Activated naive CD4-positive, alpha-beta T cell treated with Interleukin-2 at 50 U/mL for 16 hours (primary cell): ENCODE measurements around the gene TANC1.

Experiments
- DNase-seq: peaks from one replicate; pipeline ENCODE4 v3.0.0-alpha.2; 2020

Gene TANC1

DNA sequence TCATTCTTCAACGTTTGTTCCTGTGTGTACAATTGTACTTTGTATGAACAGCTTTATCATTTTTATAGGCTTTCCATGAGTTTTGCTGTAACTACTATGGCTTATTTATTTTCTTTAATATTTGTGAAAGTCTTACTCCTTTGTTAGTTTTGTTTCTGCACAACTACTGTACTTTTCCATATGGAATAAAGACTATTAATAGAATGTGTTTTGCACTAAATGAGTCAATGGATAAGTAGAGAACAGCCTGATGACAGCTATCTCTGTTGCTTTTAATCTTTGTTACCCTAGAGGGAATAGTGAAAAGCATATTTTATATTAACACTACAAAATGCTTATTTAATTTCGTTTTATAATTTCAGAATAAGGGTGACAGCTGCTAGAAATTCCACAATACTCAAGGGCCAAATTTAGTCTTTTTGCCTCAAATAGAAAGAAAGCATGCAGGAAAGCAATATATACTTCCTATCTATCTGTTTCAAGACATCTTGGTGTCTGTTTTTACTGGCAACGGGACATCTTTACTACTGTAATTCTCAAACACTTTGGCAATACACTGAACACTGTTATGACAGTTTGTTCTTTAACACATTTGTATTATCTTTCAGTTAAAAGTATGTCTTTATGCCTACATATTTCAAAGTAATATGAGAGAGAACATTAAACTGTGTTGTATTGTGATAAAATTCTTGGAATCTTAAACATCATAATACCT lies 264.2 kb downstream of the TANC1 start:
- DNase-seq = no peak

DNA sequence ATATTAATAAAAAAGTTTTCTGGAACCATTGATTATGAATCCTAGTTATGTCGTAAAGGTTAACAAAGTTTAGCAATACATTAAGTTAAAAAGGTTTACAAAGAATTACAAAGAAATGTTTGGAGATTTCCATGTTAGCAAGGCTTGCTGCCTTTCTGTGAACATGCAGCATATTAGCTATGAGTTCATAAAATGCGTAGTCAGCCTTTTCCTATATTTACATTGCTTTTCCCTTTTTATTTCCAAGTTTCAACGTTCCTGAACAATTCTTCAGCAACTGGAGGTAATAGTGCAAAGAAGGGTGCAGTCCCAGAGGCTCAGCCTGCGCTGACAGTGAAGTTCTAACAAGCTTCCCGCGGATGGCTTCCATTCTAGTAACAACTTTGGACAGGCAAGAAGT lies 266.4 kb downstream of the TANC1 start:
- no peak for DNase-seq

DNA sequence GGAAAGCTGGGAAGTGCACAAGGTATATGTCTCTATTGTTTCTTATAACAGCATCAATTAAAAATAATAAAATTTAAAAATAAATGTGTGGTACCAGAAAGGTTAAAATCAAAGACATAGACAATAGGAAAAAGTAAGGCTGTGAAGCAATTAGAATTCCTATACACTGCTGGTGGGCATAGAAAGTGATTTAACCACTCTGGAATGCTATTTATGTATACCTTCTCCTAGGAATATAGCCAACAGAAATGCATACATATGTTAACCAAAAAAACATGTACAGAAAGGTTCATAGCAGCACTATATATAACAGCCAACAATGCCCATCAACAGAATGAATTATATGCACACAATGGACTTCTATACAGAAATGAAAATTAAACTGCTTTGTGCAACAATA lies 275.1 kb downstream of the TANC1 start:
- DNase-seq = no peak

DNA sequence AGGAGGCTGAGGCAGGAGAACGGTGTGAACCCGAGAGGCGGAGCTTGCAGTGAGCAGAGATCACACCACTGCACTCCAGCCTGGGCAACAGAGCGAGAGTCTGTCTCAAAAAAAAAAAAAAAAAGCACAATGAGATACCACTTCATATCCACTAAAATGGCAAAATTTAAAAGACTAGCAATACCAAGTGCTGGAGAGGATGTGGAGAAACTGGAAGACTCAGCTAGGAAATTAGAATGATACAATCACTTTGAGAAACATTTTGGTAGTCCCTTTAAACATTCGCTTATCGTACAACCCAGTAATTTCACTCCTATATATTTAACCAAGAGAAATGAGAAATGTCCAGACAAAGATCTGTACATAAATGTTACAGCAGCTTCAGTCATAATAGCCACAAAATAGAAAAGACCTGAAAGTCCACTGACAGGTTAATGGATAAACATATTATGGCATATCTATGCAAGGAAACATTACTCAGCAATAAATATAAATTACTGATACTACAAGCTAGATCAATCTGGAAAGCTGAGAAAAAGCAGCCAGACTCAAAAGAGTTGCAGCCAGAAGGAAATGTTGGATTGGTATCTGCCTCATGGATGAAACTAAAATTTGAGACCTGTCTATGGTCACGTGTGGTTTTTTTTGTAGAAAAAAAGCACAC lies 278.0 kb downstream of the TANC1 start:
- DNase-seq = no peak

DNA sequence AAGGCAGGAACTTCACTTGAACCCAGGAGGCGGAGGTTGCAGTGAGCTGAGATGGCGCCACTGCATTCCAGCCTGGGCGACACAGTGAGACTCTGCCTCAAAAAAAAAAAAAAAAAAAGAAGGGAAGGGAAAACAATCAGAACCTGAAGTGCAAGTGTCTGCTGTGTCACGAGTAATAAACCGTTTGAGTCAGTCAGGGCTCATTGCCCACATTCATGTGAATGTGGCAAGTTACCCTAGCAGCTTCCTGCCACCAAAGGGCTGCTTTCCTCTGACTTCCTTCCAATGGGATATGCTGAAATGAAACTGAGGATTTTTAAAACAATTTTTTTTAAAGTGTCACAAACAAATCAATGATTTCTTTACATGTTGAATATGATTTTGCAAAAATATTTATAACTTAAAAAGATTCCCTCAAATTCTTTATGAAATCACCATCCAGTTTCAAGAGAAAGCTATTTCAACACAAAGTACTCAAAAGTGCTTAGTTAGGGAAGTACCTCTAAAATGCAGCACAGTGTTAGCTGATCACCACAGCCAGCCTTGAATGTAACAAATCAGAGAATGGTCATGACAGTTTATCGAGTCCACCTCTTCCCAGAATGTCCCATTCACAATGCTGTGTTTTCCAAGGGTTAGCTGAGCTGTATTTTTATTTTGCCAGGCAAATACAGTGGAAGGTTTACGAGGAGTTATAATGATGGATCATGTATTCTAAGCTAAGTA lies 281.7 kb downstream of the TANC1 start:
- DNase-seq = no peak

DNA sequence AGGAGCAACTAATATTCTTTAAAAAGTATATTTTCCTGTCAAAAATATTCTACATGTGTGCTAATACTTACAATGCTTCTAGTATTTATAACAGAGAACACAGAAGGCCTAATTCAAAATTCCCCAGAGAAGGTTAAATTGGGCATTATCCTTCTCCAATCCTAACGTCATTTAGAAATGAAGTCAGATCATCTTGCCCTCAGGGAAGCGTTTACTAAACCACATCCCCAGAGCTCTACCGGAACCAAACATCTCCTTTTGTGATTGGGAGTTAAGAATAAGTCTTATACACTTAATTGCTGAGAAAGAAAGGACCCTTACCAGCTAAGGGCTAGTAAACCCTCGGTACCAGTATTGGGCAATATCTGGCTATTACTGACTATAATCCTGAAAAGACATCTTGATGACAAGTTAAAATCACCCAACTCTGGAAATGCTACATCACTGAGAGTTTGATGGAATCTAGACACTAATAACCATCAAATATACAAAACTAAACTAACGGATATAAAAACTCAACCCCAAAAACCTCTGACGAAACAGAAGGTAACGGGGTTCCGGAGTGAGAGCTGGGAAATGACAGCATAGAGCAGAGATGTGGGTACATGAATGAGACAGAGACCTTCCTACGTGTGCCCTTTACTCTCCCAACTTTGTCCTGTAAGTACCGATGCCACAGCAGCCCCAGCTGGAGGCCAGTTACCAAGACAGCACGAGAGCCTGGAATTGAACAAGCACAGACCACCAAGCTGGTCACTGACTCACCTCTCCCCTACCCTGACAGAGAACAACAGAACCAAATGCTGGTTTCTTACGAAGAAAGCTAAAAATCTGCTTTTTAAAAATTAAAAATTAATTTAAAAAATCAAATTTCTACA lies 283.1 kb downstream of the TANC1 start:
- DNase-seq = no peak

DNA sequence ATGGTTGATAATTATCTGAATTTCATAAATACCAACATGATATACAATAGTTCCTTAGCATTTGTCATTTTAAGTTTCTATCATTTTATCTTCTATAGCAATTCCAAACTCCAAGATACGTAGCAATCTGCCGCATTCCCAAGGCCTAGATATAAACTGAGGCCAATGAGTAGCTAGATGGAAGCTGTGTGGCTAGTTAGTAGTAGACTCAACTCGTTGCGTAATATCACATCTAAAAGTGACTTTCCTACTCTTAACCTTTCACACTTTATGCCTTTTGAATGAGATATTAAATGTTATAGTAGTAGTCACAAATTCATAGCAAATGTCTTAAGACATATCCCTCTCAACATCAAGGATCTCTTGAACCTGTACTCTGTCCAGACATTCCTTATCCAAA lies 284.5 kb downstream of the TANC1 start:
- DNase-seq = no peak

DNA sequence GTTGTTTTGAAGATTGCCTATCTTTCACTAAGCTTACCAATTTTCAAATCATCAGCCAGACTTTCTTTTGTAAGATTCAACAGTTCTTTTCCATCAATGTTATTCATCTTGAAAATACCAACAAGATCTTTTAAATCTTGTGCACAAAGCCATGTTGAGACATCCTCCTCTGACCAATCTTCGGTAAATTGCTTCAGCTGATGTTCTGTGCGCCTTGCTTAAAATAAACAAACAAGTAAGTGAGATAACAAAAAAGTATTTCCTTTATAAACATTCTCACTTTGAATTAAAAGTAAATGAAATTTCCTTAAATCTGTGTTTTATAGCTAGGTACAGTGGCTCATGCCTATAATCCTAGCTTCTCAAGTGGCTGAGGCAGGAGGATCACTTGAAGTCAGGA lies 287.7 kb downstream of the TANC1 start:
- no peak for DNase-seq

DNA sequence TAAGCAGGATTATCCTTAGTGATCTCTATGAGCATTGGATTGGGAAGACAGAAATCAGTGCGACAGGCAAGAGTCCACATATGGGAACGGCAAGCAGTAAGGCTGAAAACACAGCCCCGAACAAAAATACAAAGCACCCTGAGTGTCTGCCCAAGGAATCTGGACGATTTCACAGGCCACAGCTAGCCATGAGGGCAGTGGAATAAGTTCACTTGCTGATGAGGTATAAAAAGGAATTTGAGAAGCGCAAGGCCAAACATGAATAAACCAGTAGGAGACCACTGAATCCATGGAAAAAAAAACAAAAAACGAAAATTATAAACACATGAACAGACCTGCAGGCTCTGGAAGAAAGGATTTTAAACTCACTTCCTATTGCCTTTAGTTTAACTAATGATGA lies 293.8 kb downstream of the TANC1 start:
- no peak for DNase-seq

DNA sequence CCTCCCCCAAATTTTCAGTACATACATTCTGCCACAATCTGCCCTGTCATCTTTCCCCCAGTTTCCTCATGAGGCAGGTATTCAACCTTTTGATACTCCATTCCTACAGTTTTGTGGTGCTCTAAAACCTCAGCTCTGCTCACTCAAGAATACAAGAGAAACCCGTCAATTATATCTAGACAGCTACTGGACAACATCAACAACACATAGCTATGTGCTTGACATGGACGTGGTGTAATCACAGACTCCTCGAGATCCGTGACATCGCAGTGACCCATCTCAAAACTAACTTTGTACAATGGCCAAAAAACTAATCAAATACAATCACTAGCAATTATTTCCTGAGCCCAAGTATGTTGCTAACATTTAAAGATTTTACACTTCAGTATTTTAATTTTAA lies 294.5 kb downstream of the TANC1 start:
- no peak for DNase-seq

DNA sequence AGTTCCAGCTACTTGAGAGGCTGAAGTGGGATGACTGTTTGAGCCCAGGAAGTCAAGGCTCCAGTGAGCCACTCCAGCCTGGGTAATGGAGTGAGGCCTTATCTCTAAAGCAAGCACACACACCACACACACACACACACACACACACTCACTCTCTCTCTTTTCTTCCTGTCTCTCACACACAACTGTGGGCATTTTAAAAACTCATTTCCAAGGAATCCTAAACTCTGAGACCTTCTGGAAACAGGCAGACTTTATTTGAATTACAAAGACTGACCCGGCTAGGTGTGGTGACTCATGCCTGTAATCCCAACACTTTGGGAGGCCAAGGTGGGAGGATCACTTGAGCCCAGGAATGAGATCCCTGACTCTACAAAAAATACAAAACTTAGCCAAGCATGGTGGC lies 296.7 kb downstream of the TANC1 start:
- DNase-seq = no peak

DNA sequence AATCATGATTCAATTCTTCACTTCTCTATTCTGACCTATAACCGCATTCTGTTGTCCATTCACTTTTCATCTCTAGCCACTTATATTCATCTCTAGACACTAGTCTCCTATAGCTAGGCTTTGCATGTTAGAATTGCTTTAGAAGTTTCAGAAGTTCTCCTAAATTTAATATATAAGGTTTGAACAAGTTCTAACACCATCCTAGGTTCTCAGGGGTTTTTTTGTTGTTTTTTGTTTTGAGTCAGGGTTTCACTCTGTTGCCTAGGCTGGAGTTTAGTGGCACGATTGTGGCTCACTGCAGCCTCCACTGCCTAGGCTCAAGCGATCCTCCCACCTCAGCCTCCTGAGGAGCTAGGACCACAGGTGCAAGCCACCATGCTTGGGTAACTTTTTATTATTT lies 298.1 kb downstream of the TANC1 start:
- no peak for DNase-seq

DNA sequence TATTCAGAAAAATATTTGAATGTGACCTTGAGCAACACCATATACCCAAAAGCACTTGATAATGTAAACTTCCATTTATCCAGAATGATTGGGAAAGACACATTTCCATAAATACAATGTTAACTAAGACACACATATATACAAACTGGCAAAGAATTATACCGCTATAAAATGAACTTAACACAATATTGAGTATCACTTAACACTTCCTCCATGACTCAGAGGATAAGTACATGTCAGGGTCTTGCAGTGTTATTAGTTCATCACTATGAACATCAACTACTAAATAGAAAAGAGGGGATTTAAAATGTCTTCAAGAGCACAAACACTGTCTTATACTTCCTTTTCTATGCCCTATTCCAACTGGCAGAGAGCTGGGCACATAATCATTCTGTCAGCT lies 299.5 kb downstream of the TANC1 start:
- DNase-seq = no peak

DNA sequence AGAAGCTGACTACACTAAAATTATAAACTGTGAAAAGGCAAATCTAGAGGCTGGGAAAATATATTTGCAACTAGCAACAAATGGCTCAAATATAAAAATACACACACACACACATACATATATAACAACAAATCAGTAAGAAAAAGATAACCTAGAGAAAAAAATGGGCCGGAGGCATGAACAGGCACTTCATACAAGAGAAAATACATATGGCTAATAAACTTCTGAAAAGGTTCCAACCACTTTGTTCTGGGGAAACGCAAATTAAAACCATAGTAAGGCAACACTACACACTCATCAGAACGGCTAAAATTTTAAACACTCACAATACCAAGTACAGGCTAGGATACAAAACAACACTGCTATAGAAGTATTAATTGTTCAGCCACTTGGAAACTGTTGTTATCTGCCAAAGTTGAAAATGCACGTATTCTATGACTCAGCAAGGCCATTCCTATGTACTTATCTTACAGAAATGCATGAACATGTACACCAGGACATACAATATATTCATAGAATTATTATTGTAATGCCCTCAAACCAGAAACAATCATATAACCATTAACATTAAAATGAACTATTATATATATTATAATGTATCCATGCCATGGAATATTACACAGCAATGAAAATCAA lies 302.4 kb downstream of the TANC1 start:
- no peak for DNase-seq

DNA sequence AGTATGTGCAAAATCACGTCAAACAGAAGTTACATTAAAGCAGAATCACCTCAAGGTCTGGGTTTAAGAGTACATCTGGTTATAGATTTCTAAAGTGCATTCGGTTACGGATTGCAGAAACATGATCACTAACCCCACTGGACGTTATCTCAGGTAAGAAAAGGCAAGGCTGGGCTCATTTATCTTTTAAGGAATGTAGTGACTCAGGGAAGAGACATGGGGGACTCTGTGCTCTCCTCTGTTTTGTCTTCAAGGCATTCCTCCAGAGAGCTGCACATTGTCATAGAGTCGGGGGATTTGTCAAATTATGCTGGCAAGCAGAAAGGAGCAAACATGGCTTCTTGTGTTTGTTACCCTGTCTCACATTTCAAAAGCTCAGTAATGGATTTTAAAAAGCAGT lies 303.7 kb downstream of the TANC1 start:
- DNase-seq = no peak

DNA sequence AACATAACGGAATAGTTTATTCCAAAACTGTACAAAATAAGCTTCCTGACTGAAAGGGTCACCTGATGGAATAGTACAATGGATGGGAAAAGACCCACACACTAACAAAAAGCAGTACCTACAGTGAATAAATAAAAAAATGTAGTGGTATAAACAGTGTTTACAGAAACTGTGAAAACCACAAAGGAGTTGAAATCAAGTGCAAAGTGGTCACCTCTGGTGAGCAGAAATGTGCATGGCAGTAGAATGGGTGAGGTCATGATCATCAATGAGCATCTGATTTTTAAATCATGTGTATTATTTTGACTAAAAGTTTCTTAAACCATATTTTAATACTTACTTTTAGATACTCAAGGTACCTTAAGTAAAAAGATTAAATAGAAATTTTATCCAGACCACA lies 306.7 kb downstream of the TANC1 start:
- no peak for DNase-seq

DNA sequence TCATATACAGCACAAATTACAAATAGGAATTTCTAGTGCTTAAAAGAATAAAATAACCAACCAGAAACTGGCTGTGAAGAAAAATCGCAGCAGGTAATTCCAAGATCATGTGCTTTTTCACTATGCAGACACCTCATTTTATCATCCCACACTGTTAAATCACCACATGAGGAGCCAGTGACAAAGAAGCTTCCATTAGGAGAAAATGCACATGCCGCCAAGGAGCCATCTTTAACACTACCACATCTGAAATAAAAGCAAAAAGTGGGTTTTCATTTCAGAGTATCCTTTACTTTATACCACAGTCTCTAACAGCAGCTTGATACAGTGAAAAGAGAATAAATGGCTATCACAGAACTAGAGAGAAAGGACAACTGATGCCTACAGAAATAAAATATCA lies 311.3 kb downstream of the TANC1 start:
- DNase-seq = no peak

DNA sequence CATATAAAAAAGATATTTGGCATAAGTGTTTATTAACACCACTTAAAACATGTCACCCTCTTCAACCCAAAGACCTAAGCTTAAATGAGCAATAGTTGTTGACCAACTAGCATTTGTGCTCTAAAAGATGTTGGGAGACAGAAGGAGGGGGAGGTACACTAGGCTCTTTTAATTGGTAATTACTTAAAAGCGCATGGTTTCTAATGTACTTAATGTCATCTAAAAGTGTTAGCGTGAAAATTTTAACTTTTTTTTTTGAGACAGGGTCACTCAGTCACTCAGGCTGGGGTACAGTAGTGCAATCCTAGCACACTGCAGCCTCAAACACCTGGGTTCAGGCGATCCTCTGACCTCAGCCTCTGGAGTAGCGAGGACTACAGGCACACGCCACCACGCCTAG lies 312.6 kb downstream of the TANC1 start:
- DNase-seq = no peak
